GM21423 (cell line): Measurements from ENCODE around the gene WDR55.
A peak's percentile ranks its signal among the peaks of the same experiment; 100 is the strongest.
"Not testable (repeated sequence)": the region's sequence is repeated elsewhere in the genome, so short reads cannot be mapped to it uniquely, and the experiment has no call there.

Experiments used
- ATAC-seq: cut with Tn5 transposase; IDR thresholded peaks from one replicate; pipeline ENCODE4 v1.9.1; 2021; ENCODE audit warnings: mild to moderate bottlenecking, moderate library complexity; ENCODE audit not compliant: unreplicated experiment

WDR55 gene

DNA sequence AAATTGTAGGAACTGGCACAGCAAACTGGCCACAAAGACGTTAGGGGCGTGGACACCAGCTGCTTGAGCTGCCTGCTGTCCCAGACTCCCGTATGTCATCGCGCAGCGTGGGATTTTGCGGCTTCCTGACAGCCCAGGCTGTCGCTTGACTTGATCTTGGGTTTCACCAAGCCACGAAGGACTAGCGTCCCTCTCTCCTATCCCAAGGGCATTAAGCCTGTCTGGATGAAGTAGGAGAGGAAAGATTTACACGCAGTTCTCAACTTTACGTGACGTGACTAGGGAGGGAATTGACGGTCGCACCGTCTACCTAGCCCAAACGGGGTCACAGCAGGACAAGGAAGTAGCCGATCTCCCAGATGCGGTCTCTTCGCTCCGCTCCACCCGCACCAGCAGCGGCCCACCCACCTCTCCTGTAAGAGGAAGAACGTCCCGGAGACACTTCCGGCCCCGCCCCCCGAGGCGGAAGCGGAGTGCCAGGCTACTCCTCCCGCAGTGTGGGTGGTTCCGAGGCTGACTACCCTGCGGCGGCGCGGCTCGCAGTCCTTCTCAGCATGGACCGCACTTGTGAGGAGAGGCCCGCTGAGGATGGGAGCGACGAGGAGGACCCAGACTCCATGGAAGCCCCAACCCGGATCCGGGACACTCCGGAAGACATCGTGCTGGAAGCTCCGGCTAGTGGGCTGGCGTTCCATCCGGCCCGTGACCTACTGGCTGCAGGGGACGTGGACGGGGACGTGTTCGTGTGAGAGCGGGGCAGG lies at the start of gene WDR55:
Gene WDR55 (plus strand): TSS at position 546 of the 761 bp plus-strand sequence. CDS start 9 bp downstream, at position 555.
- peak; percentile 96 for ATAC-seq

DNA sequence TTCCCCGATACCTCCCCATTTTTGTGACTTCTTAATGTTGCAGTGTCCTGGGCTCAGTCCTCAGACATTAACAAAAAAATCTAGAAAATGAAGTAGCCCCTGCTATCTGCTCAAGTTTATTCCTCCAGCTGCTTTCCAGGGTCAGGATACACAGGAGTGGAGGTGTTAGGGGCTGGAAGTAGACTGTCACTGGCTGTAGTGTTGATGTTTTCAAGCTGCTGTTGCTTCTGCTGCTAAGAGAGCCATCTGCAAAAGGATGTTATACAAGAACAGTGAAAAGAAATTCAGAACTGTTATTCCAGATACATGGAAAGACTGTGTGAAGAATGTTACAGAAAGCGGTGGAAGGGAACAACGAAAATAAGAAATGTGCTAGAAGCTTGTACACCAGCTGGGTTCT lies 42.4 kb upstream of the WDR55 start:
- ATAC-seq = no peak

- ATAC-seq = not testable (repeated sequence)
These were observed 41.6 kb upstream of the WDR55 start for GRCh38 chr5:140623061-140623460.

DNA sequence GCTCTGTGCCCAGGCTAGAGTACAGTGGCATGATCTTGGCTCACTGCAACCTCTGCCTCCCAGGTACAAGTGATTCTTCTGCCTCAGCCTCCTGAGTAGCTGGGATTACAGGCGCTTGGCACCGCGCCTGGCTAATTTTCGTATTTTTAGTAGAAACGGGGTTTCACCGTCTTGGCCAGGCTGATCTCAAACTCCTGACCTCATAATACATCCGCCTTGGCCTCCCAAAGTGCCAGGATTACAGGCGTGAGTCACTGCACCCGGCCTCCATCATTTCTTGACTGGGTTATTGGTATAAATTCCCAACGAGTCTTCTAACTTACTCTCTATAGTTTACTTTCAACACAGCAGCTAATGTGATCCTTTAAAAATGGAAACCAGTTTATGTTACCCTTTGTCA lies 39.8 kb upstream of the WDR55 start:
- ATAC-seq = not testable (repeated sequence)

- ATAC-seq = no peak
These were observed 36.7 kb upstream of the WDR55 start for GRCh38 chr5:140627972-140628371.

DNA sequence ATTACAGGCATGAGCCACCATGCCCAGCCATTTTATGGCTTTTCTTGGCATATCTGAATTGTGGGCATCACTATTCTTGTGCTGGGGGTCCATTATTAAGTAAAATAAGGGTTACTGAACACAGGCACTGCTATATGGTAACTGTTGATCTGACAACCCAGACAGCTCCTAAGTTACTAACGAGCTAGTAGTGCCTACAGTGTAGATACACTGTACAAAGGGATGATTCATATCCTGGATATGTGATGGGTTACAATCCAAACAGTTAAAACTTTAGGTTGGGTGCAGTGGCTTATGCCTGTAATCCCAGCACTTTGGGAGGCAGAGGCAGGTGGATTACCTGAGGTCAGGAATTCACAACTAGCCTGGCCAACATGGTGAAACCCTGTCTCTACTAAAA lies 36.0 kb upstream of the WDR55 start:
- no peak for ATAC-seq

DNA sequence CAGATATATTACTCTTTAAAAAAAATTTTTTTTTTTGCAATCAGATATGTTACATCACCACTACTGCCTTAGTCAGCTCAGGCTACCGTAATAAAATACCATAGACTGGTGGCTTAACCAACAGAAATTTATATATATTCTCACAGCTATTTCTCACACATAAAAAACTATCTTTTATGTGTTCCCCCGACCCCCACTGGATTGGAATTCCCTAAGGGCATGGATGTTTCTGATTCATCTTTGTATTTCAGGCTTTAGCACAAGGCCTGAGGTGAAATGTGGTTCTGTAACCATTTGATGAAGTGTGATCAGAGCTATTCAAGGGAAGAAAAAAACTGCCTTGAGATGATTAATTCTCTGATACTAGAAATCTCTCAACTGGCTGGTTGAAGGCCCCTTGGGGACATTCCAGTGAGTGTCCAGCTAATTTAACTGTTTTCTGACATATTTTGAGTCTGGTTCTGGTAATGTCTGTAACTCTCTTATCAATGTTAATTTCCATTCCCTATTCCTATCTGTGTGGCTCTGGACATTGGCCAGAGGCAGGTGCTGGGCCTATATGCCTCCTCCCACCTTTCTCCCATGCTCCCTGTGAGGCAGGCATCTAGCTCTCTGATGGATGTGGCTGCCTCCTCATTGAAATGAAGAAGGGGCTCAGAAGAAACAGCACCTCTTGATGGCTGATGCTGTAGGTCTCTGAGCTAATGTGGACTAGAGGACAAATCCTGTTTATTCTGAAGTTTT lies 34.2 kb upstream of the WDR55 start:
- ATAC-seq = no peak

GRCh38 chr5:140631036-140631417 lies 33.7 kb upstream of the WDR55 start:
- no peak for ATAC-seq

DNA sequence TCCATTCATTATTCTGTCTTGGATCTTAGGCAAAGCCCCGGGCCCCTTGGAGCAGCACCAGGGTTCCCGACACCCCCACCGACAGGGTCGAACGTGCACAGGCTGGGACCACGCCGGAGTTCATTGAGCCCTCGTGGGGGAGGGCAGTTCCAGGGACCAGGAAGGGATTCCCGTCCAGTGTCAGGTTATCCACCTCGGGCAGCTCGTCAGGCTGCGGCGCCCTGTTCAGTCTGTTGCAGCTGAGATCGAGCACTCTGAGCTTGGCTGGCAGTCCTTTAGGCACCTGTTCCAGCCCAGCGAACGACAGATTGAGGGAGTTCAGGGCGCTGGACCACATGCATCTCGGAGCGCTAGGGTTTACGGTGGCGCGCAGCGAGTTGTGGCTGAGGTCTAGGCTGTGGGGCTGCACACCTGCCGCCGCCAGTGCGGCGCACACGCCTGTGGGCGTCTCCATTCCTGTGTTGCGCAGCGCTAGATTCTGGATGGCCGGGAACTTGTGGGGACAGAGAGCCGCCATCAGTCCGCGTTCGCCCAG lies 32.8 kb upstream of the WDR55 start:
- ATAC-seq = peak; percentile 46

- peak; percentile 62 for ATAC-seq
These were observed 32.2 kb upstream of the WDR55 start for GRCh38 chr5:140632366-140633020.

DNA sequence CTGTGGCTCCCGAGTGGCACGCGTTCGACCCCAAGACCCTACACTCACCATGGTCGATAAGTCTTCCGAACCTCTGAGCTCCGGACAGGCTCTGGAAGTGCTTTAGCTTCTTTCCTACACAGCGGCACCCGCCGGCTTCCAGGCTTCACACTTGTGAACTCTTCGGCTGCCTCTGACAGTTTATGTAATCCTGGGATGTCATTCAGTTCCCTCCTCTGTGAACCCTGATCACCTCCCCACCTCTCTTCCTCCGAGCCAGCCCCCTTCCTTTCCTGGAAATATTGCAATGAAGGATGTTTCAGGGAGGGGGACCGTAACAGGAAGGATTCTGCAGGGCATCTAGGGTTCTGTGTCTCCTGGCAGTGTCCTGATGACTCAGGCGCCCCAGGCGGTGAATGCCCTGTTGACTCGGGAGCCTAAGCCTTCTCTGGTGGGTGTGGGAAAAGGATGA lies 31.7 kb upstream of the WDR55 start, which contains the start of gene CD14:
Gene CD14 (minus strand): TSS at position 155 of the 451 bp plus-strand sequence. CDS start 104 bp downstream, at position 51.
- ATAC-seq = no peak

DNA sequence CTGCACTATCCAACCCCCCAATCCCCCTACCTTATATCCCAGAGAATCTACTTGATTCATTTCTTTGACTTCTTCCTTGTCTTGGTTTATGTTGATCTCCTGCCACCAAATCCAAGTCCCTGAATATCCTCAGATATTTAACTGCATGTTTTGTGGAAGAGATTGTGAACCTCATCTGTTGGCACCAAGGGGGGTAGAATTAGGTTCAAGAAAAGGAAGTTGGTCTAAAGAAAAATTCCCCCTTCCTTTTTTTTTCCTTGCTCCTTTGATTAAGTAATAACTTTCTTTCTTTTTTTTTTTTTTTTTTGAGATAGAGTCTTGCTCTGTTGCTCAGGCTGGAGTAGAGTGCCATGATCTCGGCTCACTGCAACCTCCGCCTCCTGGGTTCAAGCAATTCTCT lies 31.2 kb upstream of the WDR55 start:
- no peak for ATAC-seq

GRCh38 chr5:140634103-140634502 lies 30.6 kb upstream of the WDR55 start:
- no peak for ATAC-seq

GRCh38 chr5:140635291-140636257 lies 29.1 kb upstream of the WDR55 start:
- no peak for ATAC-seq

DNA sequence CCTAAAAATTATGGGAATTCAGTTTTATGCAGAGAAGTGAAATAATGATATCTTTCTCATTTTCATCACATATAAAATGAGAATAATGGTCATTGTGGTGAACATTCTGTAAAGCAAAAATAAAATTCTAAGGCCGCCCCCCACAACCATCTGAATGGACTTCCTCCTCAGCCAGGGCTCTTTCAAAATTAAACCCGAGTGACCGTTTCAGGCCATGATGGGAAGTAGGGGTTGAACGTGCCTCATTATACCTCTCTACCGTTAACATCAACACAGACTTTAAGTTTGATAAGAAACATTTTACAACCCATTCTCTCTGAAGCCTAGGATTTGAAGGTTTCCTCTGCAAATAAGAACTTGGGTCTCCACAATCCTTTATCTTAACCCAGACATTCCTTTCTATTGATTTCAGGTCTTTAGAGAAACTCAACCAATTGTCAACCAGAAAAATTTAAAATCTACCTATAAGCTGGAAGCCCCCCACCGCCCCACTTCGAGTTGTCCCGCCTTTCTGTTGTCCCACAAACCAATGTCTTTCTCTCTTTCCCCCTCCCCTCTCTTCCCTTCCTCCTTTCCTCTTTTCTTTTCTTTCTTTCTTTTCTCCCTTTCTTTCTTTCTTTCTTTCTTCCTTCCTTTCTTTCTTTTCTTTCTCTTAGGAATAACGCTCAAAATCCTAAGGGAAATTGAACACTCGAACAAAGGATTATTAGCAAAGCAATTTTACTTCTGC lies 27.2 kb upstream of the WDR55 start:
- ATAC-seq = no peak

- ATAC-seq = not testable (repeated sequence)
These were observed 25.9 kb upstream of the WDR55 start for GRCh38 chr5:140638898-140639147.

GRCh38 chr5:140639148-140639981 lies 25.3 kb upstream of the WDR55 start, which contains the start of gene TMCO6:
TSS of gene TMCO6 (plus strand) at chr5:140639451. CDS start at chr5:140639528, 77 bp downstream.
- peak; percentile 96 for ATAC-seq

GRCh38 chr5:140641716-140642115 lies 23.0 kb upstream of the WDR55 start:
- no peak for ATAC-seq

- ATAC-seq = no peak
These were observed 22.0 kb upstream of the WDR55 start for GRCh38 chr5:140642718-140643117.
